ENCODE measurements around the gene MED27. TPM values are rescaled to one million over a fixed set of nuclear protein-coding genes. Genes with fewer than 3 reads are reported as not detected.

MED27 gene
- total and polyA plus RNA-seq, 7 donors, result 10.7 to 24.4 (median 14.2) TPM

- ATAC-seq, result no peak
- intact Hi-C loops (cut with DNase I), result no loop called here
- Histone ChIP-seq H3K27ac (no peak overlapping the region), H3K4me3 (no peak overlapping the region), H3K9me3 (no peaks in the 10 kb centered on the region), H3K27me3 (ENCODE audit: insufficient read depth in 3 of 3, low read length in 2 of 3) (no peaks in the 10 kb centered on the region), H3K36me3 (ENCODE audit: insufficient read depth in 1 of 2, low read depth in 1 of 2) (no peaks in the 10 kb centered on the region), H3K4me1 (no peaks in the 10 kb centered on the region)
- DNase-seq, result no peak
- TF ChIP-seq CTCF (IDR thresholded peaks at IDR 0.05), result no peak
- WGBS, 3 donors, result 93 to 95% (median 95%) methylated on average over 5 of the region's 5 CpGs
Observed at GRCh38 chr9:131987232-131987631, 92.4 kb downstream of the MED27 start.

GRCh38 chr9:131986576-131986975, 93.1 kb downstream of the MED27 start:
- H3K4me1 ChIP-seq, result peaks cover 6% of the 10 kb centered on the region
- no peaks in the 10 kb centered on the region for H3K9me3 ChIP-seq
- intact Hi-C loops (cut with DNase I), result no loop called here
- H3K36me3 ChIP-seq (ENCODE audit: insufficient read depth in 1 of 2, low read depth in 1 of 2), result no peaks in the 10 kb centered on the region
- no peak for TF ChIP-seq CTCF (IDR thresholded peaks at IDR 0.05)
- WGBS, 3 donors, result 92 to 95% (median 94%) methylated on average over 4 of the region's 4 CpGs
- H3K27ac ChIP-seq, result no peak overlapping the region
- H3K27me3 ChIP-seq (ENCODE audit: insufficient read depth in 3 of 3, low read length in 2 of 3), result no peaks in the 10 kb centered on the region
- H3K4me3 ChIP-seq, result no peak overlapping the region
- no peak for DNase-seq
- ATAC-seq, result no peak

GRCh38 chr9:131986089-131986488, 93.6 kb downstream of the MED27 start:
- H3K4me3 ChIP-seq, result no peak overlapping the region
- no peaks in the 10 kb centered on the region for H3K36me3 ChIP-seq (ENCODE audit: insufficient read depth in 1 of 2, low read depth in 1 of 2)
- H3K9me3 ChIP-seq, result no peaks in the 10 kb centered on the region
- WGBS, 3 donors, result 95 to 100% (median 99%) methylated on average over 3 of the region's 3 CpGs
- TF ChIP-seq CTCF (IDR thresholded peaks at IDR 0.05), result no peak
- DNase-seq, result no peak
- H3K4me1 ChIP-seq, result peaks cover 10% of the 10 kb centered on the region
- no peaks in the 10 kb centered on the region for H3K27me3 ChIP-seq (ENCODE audit: insufficient read depth in 3 of 3, low read length in 2 of 3)
- no peak overlapping the region for H3K27ac ChIP-seq
- intact Hi-C loops (cut with DNase I), result no loop called here
- ATAC-seq, result no peak

GRCh38 chr9:131984564-131984963, 95.1 kb downstream of the MED27 start:
- Histone ChIP-seq H3K36me3 (ENCODE audit: insufficient read depth in 1 of 2, low read depth in 1 of 2) (no peaks in the 10 kb centered on the region), H3K27me3 (ENCODE audit: insufficient read depth in 3 of 3, low read length in 2 of 3) (no peaks in the 10 kb centered on the region), H3K27ac (no peak overlapping the region), H3K4me3 (no peak overlapping the region), H3K4me1 (peaks cover 16% of the 10 kb centered on the region), H3K9me3 (no peaks in the 10 kb centered on the region)
- ATAC-seq (no peak), DNase-seq (no peak)
- no peak for TF ChIP-seq CTCF (IDR thresholded peaks at IDR 0.05)
- intact Hi-C loops (cut with DNase I), result no loop called here
- 97 to 100% (median 100%) methylated on average over 1 of the region's 1 CpG for WGBS, 3 donors

GRCh38 chr9:131982671-131983239, 96.9 kb downstream of the MED27 start:
- H3K36me3 ChIP-seq (ENCODE audit: insufficient read depth in 1 of 2, low read depth in 1 of 2), result no peaks in the 10 kb centered on the region
- H3K27ac ChIP-seq, result no peak overlapping the region
- peaks cover 16% of the 10 kb centered on the region for H3K4me1 ChIP-seq
- no peaks in the 10 kb centered on the region for H3K9me3 ChIP-seq
- no peak for TF ChIP-seq CTCF (IDR thresholded peaks at IDR 0.05)
- intact Hi-C loops (cut with DNase I), result no loop called here
- DNase-seq (no peak), ATAC-seq (no peak)
- WGBS, 3 donors, result 78 to 90% (median 78%) methylated on average over 5 of the region's 5 CpGs
- H3K4me3 ChIP-seq, result no peak overlapping the region
- H3K27me3 ChIP-seq (ENCODE audit: insufficient read depth in 3 of 3, low read length in 2 of 3), result no peaks in the 10 kb centered on the region

Data from psoas muscle (tissue), 8 donors.